H7 (cell line): Measurements from ENCODE around the gene FRMPD4. TPM values are rescaled to one million over a fixed set of nuclear protein-coding genes. Genes with fewer than 3 reads are reported as not detected.
"Not testable (repeated sequence)": the region's sequence is repeated elsewhere in the genome, so short reads cannot be mapped to it uniquely, and the experiment has no call there.

Experiments used
- DNase-seq: peaks from one replicate; pipeline ENCODE4 v3.0.0; 2012
- H3K27me3 ChIP-seq: 2 replicates; pipeline ENCODE4 v1.6.0; 2011; ENCODE audit warnings: mild to moderate bottlenecking, low read length; ENCODE audit not compliant: control insufficient read depth, insufficient read depth
- H3K36me3 ChIP-seq: replicated peaks from 2 replicates; pipeline ENCODE4 v1.5.1; 2011; ENCODE audit warnings: low read length; ENCODE audit not compliant: control insufficient read depth, insufficient read depth
- H3K4me3 ChIP-seq: 2 replicates; pipeline ENCODE4 v1.5.1; 2011; ENCODE audit warnings: low read depth, mild to moderate bottlenecking, control low read depth, low read length, moderate library complexity; ENCODE audit not compliant: insufficient read depth
- total RNA-seq: library from RNA; depleted of rRNA; stranded (reverse); fragments of >200 nt; shearing (Covaris generic); gene quantifications from 2 replicates; pipeline ENCODE4 v1.2.3, GENCODE V29; 2014

Gene FRMPD4
- total RNA-seq, 1 experiment from 2014 or later: 2.6 TPM

- no peaks in the 10 kb centered on the region for H3K36me3 ChIP-seq
- no peaks in the 10 kb centered on the region for H3K27me3 ChIP-seq
- DNase-seq: no peak
- H3K4me3 ChIP-seq: no peak overlapping the region
Observed at GRCh38 chrX:12489341-12489740, 351.1 kb downstream of the FRMPD4 start.

- DNase-seq: no peak
- H3K36me3 ChIP-seq: no peaks in the 10 kb centered on the region
- no peaks in the 10 kb centered on the region for H3K27me3 ChIP-seq
- H3K4me3 ChIP-seq: no peak overlapping the region
Observed at GRCh38 chrX:12494400-12495138, 356.3 kb downstream of the FRMPD4 start.

GRCh38 chrX:12496343-12496742 is 358.1 kb downstream of the FRMPD4 start:
- no peak for DNase-seq
- H3K27me3 ChIP-seq: no peaks in the 10 kb centered on the region
- no peak overlapping the region for H3K4me3 ChIP-seq
- H3K36me3 ChIP-seq: no peaks in the 10 kb centered on the region

- Histone ChIP-seq H3K27me3 (no peaks in the 10 kb centered on the region), H3K36me3 (no peaks in the 10 kb centered on the region), H3K4me3 (no peak overlapping the region)
- DNase-seq: peak; percentile 62
Observed at GRCh38 chrX:12497832-12498591, 359.7 kb downstream of the FRMPD4 start.

- DNase-seq: no peak
- H3K4me3 ChIP-seq: no peak overlapping the region
Observed at GRCh38 chrX:12505127-12505526, 366.9 kb downstream of the FRMPD4 start.

GRCh38 chrX:12515384-12515783 is 377.1 kb downstream of the FRMPD4 start:
- H3K4me3 ChIP-seq, DNase-seq: not testable (repeated sequence)

More at GRCh38 chrX:12505127-12505526, 366.9 kb downstream of the FRMPD4 start:
- Histone ChIP-seq H3K36me3 (no peaks in the 10 kb centered on the region), H3K27me3 (no peaks in the 10 kb centered on the region)

GRCh38 chrX:12526306-12526705 is 388.0 kb downstream of the FRMPD4 start:
- Histone ChIP-seq H3K27me3 (no peaks in the 10 kb centered on the region), H3K4me3 (no peak overlapping the region), H3K36me3 (no peaks in the 10 kb centered on the region)
- peak; percentile 21 for DNase-seq

More at GRCh38 chrX:12515384-12515783, 377.1 kb downstream of the FRMPD4 start:
- H3K36me3 ChIP-seq, H3K27me3 ChIP-seq: not testable (repeated sequence)

GRCh38 chrX:12538096-12538495 is 399.8 kb downstream of the FRMPD4 start:
- not testable (repeated sequence) for DNase-seq, H3K36me3 ChIP-seq, H3K27me3 ChIP-seq, H3K4me3 ChIP-seq

- H3K27me3 ChIP-seq, H3K36me3 ChIP-seq, H3K4me3 ChIP-seq, DNase-seq: not testable (repeated sequence)
Observed at GRCh38 chrX:12542251-12542650, 404.0 kb downstream of the FRMPD4 start.

GRCh38 chrX:12548341-12548740 is 410.1 kb downstream of the FRMPD4 start:
- Histone ChIP-seq H3K27me3 (no peaks in the 10 kb centered on the region), H3K36me3 (no peaks in the 10 kb centered on the region), H3K4me3 (no peak overlapping the region)
- DNase-seq: no peak

- H3K27me3 ChIP-seq: no peaks in the 10 kb centered on the region
- H3K4me3 ChIP-seq: no peak overlapping the region
- no peaks in the 10 kb centered on the region for H3K36me3 ChIP-seq
- DNase-seq: peak; percentile 40
Observed at GRCh38 chrX:12548746-12549145, 410.5 kb downstream of the FRMPD4 start.

GRCh38 chrX:12554206-12554605 is 415.9 kb downstream of the FRMPD4 start:
- no peaks in the 10 kb centered on the region for H3K36me3 ChIP-seq
- H3K4me3 ChIP-seq: no peak overlapping the region
- H3K27me3 ChIP-seq: no peaks in the 10 kb centered on the region
- no peak for DNase-seq

GRCh38 chrX:12563121-12563520 is 424.8 kb downstream of the FRMPD4 start:
- H3K27me3 ChIP-seq: no peaks in the 10 kb centered on the region
- no peak for DNase-seq
- no peaks in the 10 kb centered on the region for H3K36me3 ChIP-seq
- H3K4me3 ChIP-seq: no peak overlapping the region

- no peak for DNase-seq
Observed at GRCh38 chrX:12564221-12564620, 425.9 kb downstream of the FRMPD4 start.

GRCh38 chrX:12567857-12568256 is 429.6 kb downstream of the FRMPD4 start:
- H3K36me3 ChIP-seq: no peaks in the 10 kb centered on the region
- DNase-seq: no peak
- H3K27me3 ChIP-seq: no peaks in the 10 kb centered on the region
- H3K4me3 ChIP-seq: no peak overlapping the region

More at GRCh38 chrX:12564221-12564620, 425.9 kb downstream of the FRMPD4 start:
- H3K4me3 ChIP-seq: no peak overlapping the region
- H3K36me3 ChIP-seq: no peaks in the 10 kb centered on the region
- no peaks in the 10 kb centered on the region for H3K27me3 ChIP-seq
